Neural crest cell (in vitro differentiated cells): ENCODE measurements around the gene NME9. TPM values are rescaled to one million over a fixed set of nuclear protein-coding genes. Genes with fewer than 3 reads are reported as not detected.

Experiments used
- DNase-seq: peaks from one replicate; pipeline ENCODE4 v3.0.0; 2021; ENCODE audit warnings: low read depth, mixed read lengths, low spot score
- H3K27ac Mint-ChIP-seq: one replicate; pipeline ENCODE4 v1.8.0; 2021; ENCODE audit warnings: mild to moderate bottlenecking, mixed read lengths; ENCODE audit not compliant: unreplicated experiment
- H3K27me3 Mint-ChIP-seq: 2 replicates; pipeline ENCODE4 v1.8.0; 2021; ENCODE audit warnings: low read depth, mild to moderate bottlenecking, mixed read lengths
- H3K36me3 Mint-ChIP-seq: 2 replicates; pipeline ENCODE4 v1.8.0; 2021; ENCODE audit warnings: low read depth, mild to moderate bottlenecking, mixed read lengths
- H3K4me1 Mint-ChIP-seq: 2 replicates; pipeline ENCODE4 v1.8.0; 2021; ENCODE audit warnings: mixed read lengths
- H3K4me3 Mint-ChIP-seq: one replicate; pipeline ENCODE4 v1.8.0; 2021; ENCODE audit warnings: mild to moderate bottlenecking, mixed read lengths
- H3K9me3 Mint-ChIP-seq: 2 replicates; pipeline ENCODE4 v1.8.0; 2021; ENCODE audit warnings: mixed read lengths
- CTCF ChIP-seq: fragments of 200-600 bp; sonication (generic); conservative IDR thresholded peaks from 2 replicates; pipeline ENCODE4 v1.5.0; 2021; ENCODE audit warnings: antibody characterized with exemption, mild to moderate bottlenecking
- total RNA-seq: library from RNA; stranded (reverse); gene quantifications from 2 replicates; pipeline ENCODE4 v1.2.1, GENCODE V29; 2021

NME9 gene
- total RNA-seq, 1 donor from 2014 or later = 0.79 TPM

DNA sequence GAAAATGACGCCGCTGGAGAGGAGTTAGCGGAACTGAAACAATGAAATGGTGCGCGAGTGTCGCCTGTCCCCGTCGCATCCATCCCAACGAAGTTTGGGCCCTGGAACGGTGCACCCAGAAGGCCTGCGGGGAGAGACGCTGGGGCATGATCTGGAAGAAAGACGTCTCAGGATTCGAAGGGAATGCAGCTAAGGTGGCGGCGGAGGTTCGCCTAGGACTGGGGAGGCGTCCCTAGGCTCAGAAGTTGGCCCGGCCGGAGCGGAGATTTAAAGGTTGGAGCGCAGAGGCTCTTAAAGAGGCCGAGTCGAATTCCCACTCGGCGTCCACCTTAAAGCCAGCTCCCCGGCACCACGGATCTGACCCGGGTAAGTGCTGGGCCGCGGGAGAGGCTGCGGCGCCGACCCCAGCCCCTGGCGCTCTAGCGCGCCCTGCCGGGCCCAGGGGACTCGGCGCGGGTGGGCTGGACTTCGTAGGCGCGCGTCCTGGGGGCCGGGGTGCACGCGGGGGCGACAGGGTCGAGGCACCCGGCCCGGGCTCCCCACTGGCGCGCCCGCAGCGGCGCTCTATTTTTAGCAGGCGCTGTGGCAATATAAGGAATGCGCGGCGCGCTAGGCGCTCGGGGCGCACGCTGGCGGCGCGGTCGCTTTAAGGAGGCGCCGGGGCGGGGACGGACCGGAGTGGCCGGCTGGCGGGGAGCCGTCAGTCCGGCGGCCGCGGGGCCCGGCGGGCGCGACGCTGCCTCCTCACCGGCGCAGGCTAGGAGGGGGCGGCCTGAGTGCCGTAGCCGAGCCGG lies 18.5 kb upstream of the NME9 start, which contains the start of gene MRAS:
TSS of gene MRAS (plus strand) at position 620 of the 794 bp plus-strand sequence. CDS start 24,305 bp downstream, outside the sequence.
- TF ChIP-seq CTCF = peak; percentile 57
- Mint-ChIP-seq H3K4me3 (peak within 1 kb of the TSS; percentile 98), H3K27ac (peak within 1 kb of the TSS; percentile 98), H3K4me1 (peaks cover 25% of the 10 kb centered on the region), H3K27me3 (peaks cover 2% of the 10 kb centered on the region), H3K36me3 (no peaks in the 10 kb centered on the region), H3K9me3 (no peaks in the 10 kb centered on the region)
- peak; percentile 63 for DNase-seq

GRCh38 chr3:138344754-138345153 lies 15.1 kb upstream of the NME9 start:
- H3K36me3 Mint-ChIP-seq = no peaks in the 10 kb centered on the region
- H3K27me3 Mint-ChIP-seq = peaks cover 2% of the 10 kb centered on the region
- H3K4me1 Mint-ChIP-seq = peaks cover 17% of the 10 kb centered on the region
- H3K27ac Mint-ChIP-seq = peak overlapping the region; percentile 19
- no peaks in the 10 kb centered on the region for H3K9me3 Mint-ChIP-seq
- DNase-seq = no peak
- no peak for TF ChIP-seq CTCF
- H3K4me3 Mint-ChIP-seq = no peak overlapping the region

DNA sequence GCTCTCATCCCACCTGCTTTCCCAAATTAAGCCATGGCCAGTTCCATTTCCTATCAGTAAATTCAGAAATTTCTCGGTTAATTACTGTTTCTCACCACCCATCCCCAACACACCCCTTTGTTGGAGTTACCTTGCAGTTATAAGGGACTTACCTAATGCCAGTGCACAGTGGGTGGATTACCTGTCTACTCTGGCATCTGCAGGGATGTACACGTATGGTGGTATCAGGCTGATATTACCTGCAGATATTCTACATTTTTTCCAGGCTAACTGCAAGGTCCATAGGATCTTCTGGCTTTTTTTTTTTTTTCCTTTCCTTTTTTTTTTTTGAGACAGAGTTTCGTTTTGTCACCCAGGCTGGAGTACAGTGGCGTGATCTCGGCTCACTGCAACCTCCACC lies 10.9 kb upstream of the NME9 start:
- no peaks in the 10 kb centered on the region for H3K4me1 Mint-ChIP-seq
- TF ChIP-seq CTCF = no peak
- DNase-seq = no peak
- H3K36me3 Mint-ChIP-seq = no peaks in the 10 kb centered on the region
- no peaks in the 10 kb centered on the region for H3K9me3 Mint-ChIP-seq
- H3K27ac Mint-ChIP-seq = no peak overlapping the region
- H3K27me3 Mint-ChIP-seq = no peaks in the 10 kb centered on the region
- no peak overlapping the region for H3K4me3 Mint-ChIP-seq

- Mint-ChIP-seq H3K4me1 (no peaks in the 10 kb centered on the region), H3K4me3 (no peak overlapping the region), H3K27ac (no peak overlapping the region), H3K36me3 (no peaks in the 10 kb centered on the region), H3K27me3 (peaks cover 2% of the 10 kb centered on the region), H3K9me3 (no peaks in the 10 kb centered on the region)
- DNase-seq = no peak
- TF ChIP-seq CTCF = no peak
Observed at GRCh38 chr3:138338811-138339210, 9.2 kb upstream of the NME9 start.

- no peak overlapping the region for H3K27ac Mint-ChIP-seq
Observed at GRCh38 chr3:138338244-138338643, 8.6 kb upstream of the NME9 start.

More at GRCh38 chr3:138338244-138338643, 8.6 kb upstream of the NME9 start:
- no peaks in the 10 kb centered on the region for H3K9me3 Mint-ChIP-seq
- peaks cover 2% of the 10 kb centered on the region for H3K27me3 Mint-ChIP-seq
- no peaks in the 10 kb centered on the region for H3K36me3 Mint-ChIP-seq
- no peak for TF ChIP-seq CTCF
- DNase-seq = no peak
- H3K4me3 Mint-ChIP-seq = no peak overlapping the region
- no peaks in the 10 kb centered on the region for H3K4me1 Mint-ChIP-seq
